H1 (cell line): ENCODE results near the gene SCYGR4. TPM values are rescaled to one million over a fixed set of nuclear protein-coding genes. Genes with fewer than 3 reads are reported as not detected.

Experiments used
- CTCF ChIA-PET: fragments of 300-600 bp; sonication (Branson Sonifier 250); formaldehyde crosslinking; loops from one replicate; lab custom pipeline; 2021; ENCODE audit not compliant: partially characterized antibody; lab: Charles Lee
- POLR2A ChIA-PET: fragments of 300-600 bp; sonication (Branson Sonifier 250); formaldehyde crosslinking; loops from one replicate; lab custom pipeline; 2021; ENCODE audit warnings: inconsistent platforms; ENCODE audit not compliant: partially characterized antibody; lab: Charles Lee
- DNase-seq, 2 experiments: peaks; one replicate each; pipeline versions ENCODE4 v3.0.0 to v3.0.0-alpha.2; 2010 to 2022; ENCODE audit warnings: low spot score in 2 of 2, low read depth in 1 of 2, mixed read lengths in 1 of 2
- FAIRE-seq: peaks from 2 replicates; lab custom pipeline; 2011; peaks lifted over from hg19 to GRCh38; lab: Jason Lieb, UNC
- H2AFZ ChIP-seq: 2 replicates; pipeline ENCODE4 v1.8.1; 2012; ENCODE audit warnings: low read length, inconsistent platforms
- H2AK5ac ChIP-seq: 2 replicates; pipeline ENCODE4 v1.6.1; 2013; ENCODE audit warnings: low read depth, low read length
- H2BK120ac ChIP-seq: replicated peaks from 2 replicates; pipeline ENCODE3; 2013; ENCODE audit warnings: low read depth, low read length, inconsistent platforms
- H2BK12ac ChIP-seq: 2 replicates; pipeline ENCODE4 v1.6.1; 2013; ENCODE audit warnings: low read depth, low read length
- H2BK15ac ChIP-seq: 2 replicates; pipeline ENCODE4 v1.6.1; 2013; ENCODE audit warnings: low read length
- H2BK20ac ChIP-seq: 2 replicates; pipeline ENCODE4 v1.6.1; 2013; ENCODE audit warnings: low read length
- H2BK5ac ChIP-seq: 2 replicates; pipeline ENCODE4 v1.6.1; 2013; ENCODE audit warnings: low read depth, low read length
- H3K14ac ChIP-seq: 2 replicates; pipeline ENCODE4 v1.6.1; 2013; ENCODE audit warnings: inconsistent platforms; ENCODE audit not compliant: insufficient read length
- H3K18ac ChIP-seq: 2 replicates; pipeline ENCODE4 v1.6.1; 2013; ENCODE audit warnings: low read length; ENCODE audit errors: extremely low read depth
- H3K23ac ChIP-seq: 2 replicates; pipeline ENCODE4 v1.6.1; 2013; ENCODE audit warnings: inconsistent platforms; ENCODE audit not compliant: insufficient read length
- H3K23me2 ChIP-seq: 2 replicates; pipeline ENCODE4 v1.6.1; 2013; ENCODE audit warnings: low read depth, low read length
- H3K27ac ChIP-seq: 2 replicates; pipeline ENCODE4 v1.6.1; 2011; ENCODE audit warnings: low read depth, low read length, inconsistent platforms
- H3K27me3 ChIP-seq, 4 experiments: replicated peaks in 1 of 4; 1 replicate in 1 of 4; 2 replicates in 3 of 4; pipeline versions ENCODE4 v1.6.1 to v1.8.1; 2011 to 2013; ENCODE audit warnings: low read length in 3 of 4, mild to moderate bottlenecking in 3 of 4, inconsistent platforms in 2 of 4, mixed read lengths in 2 of 4, moderate library complexity in 1 of 4; ENCODE audit not compliant: control insufficient read depth in 3 of 4, insufficient read depth in 3 of 4; ENCODE audit errors: extremely low read depth in 1 of 4
- H3K36me3 ChIP-seq, 4 experiments: 2 replicates each; pipeline versions ENCODE4 v1.6.1 to v1.8.1; 2011 to 2013; ENCODE audit warnings: mild to moderate bottlenecking in 4 of 4, low read length in 3 of 4, moderate library complexity in 2 of 4, control low read depth in 1 of 4, inconsistent platforms in 1 of 4; ENCODE audit not compliant: insufficient read depth in 4 of 4, control insufficient read depth in 2 of 4
- H3K4ac ChIP-seq: replicated peaks from 2 replicates; pipeline ENCODE3; 2013; ENCODE audit warnings: low read length, low read depth, mixed read lengths, inconsistent platforms; ENCODE audit not compliant: insufficient read length
- H3K4me1 ChIP-seq, 4 experiments: replicated peaks in 1 of 4; 1 replicate in 1 of 4; 2 replicates in 3 of 4; pipeline versions ENCODE4 v1.6.1 to v1.8.1; 2011 to 2013; ENCODE audit warnings: low read length in 3 of 4, inconsistent platforms in 2 of 4, mixed read lengths in 1 of 4; ENCODE audit not compliant: insufficient read depth in 4 of 4, control insufficient read depth in 3 of 4
- H3K4me2 ChIP-seq, 2 experiments: 2 replicates each; pipeline versions ENCODE4 v1.6.1 to v1.8.1; 2011 to 2013; ENCODE audit warnings: low read depth in 2 of 2, low read length in 2 of 2, control low read depth in 1 of 2, inconsistent platforms in 1 of 2, mild to moderate bottlenecking in 1 of 2; ENCODE audit not compliant: insufficient read depth in 1 of 2
- H3K4me3 ChIP-seq, 4 experiments: fragments of 200-600, 300-600 bp in 1 of 4; sonication (generic), shearing (Covaris generic), sonication (Bioruptor Twin) in 1 of 4; 2 replicates each; pipeline versions ENCODE4 v1.5.1 to v1.8.1; 2011 to 2016; ENCODE audit warnings: low read length in 4 of 4, low read depth in 3 of 4, control low read depth in 2 of 4, inconsistent platforms in 2 of 4, mild to moderate bottlenecking in 2 of 4, mixed read lengths in 1 of 4, moderate library complexity in 1 of 4; ENCODE audit not compliant: insufficient read depth in 2 of 4; ENCODE audit errors: extremely low read depth in 1 of 4
- H3K56ac ChIP-seq: replicated peaks from 2 replicates; pipeline ENCODE3; 2013; ENCODE audit warnings: low read depth, mild to moderate bottlenecking, mixed read lengths, low read length, inconsistent platforms; ENCODE audit not compliant: insufficient read length
- H3K79me1 ChIP-seq: 2 replicates; pipeline ENCODE4 v1.6.1; 2013; ENCODE audit warnings: low read depth, low read length, control low read depth
- H3K79me2 ChIP-seq, 2 experiments: 2 replicates each; pipeline versions ENCODE4 v1.6.1 to v1.8.1; 2012 to 2013; ENCODE audit warnings: low read length in 2 of 2, mild to moderate bottlenecking in 2 of 2, inconsistent platforms in 1 of 2; ENCODE audit not compliant: insufficient read depth in 2 of 2, control insufficient read depth in 1 of 2
- H3K9ac ChIP-seq, 4 experiments: replicated peaks in 1 of 4; 1 replicate in 1 of 4; 2 replicates in 3 of 4; pipeline versions ENCODE4 v1.6.1 to v1.8.1; 2011 to 2013; ENCODE audit warnings: low read depth in 3 of 4, low read length in 3 of 4, control low read depth in 2 of 4, mild to moderate bottlenecking in 2 of 4, moderate library complexity in 2 of 4, inconsistent platforms in 1 of 4; ENCODE audit errors: extremely low read depth in 1 of 4
- H3K9me3 ChIP-seq, 2 experiments: 2 replicates each; pipeline versions ENCODE4 v1.6.1 to v1.8.1; 2012 to 2013; ENCODE audit warnings: mild to moderate bottlenecking in 2 of 2, moderate library complexity in 2 of 2, control low read depth in 1 of 2, inconsistent platforms in 1 of 2, low read depth in 1 of 2, low read length in 1 of 2, mixed read lengths in 1 of 2; ENCODE audit not compliant: insufficient read depth in 2 of 2
- H4K20me1 ChIP-seq, 2 experiments: replicated peaks in 1 of 2; 2 replicates each; pipeline versions ENCODE3 to v1.8.1; 2011 to 2013; ENCODE audit warnings: inconsistent platforms in 2 of 2, low read length in 2 of 2, mild to moderate bottlenecking in 1 of 2; ENCODE audit not compliant: insufficient read depth in 2 of 2, control insufficient read depth in 1 of 2
- H4K5ac ChIP-seq: 2 replicates; pipeline ENCODE4 v1.6.1; 2013; ENCODE audit warnings: low read length, low read depth, mixed read lengths, inconsistent platforms; ENCODE audit not compliant: insufficient read length
- H4K8ac ChIP-seq: 2 replicates; pipeline ENCODE4 v1.8.0; 2013; ENCODE audit warnings: mild to moderate bottlenecking, moderate library complexity, low read length, inconsistent platforms; ENCODE audit not compliant: insufficient read depth; ENCODE audit errors: extremely low read depth
- H4K91ac ChIP-seq: replicated peaks from 2 replicates; pipeline ENCODE3; 2013; ENCODE audit warnings: low read length, mixed read lengths, inconsistent platforms; ENCODE audit not compliant: insufficient read length
- CBX5 ChIP-seq: fragments of 300-800, 300-1000 bp; sonication (generic); IDR thresholded peaks from 2 replicates; pipeline ENCODE4 v1.7.1; 2016; ENCODE audit warnings: antibody characterized with exemption, low read length, low read depth
- CHD1 ChIP-seq: IDR thresholded peaks from 2 replicates; pipeline ENCODE4 v1.6.1; 2012; ENCODE audit warnings: low read depth, low read length, improper control_type of control experiment
- FOSL1 ChIP-seq: IDR thresholded peaks from 2 replicates; pipeline ENCODE4 v1.6.1; 2011; ENCODE audit warnings: mild to moderate bottlenecking, low read depth, low read length, moderate library complexity; ENCODE audit not compliant: insufficient read depth
- POU5F1 ChIP-seq: IDR thresholded peaks from 2 replicates; pipeline ENCODE4 v1.6.1; 2011; ENCODE audit warnings: low read depth, mild to moderate bottlenecking, low read length, moderate library complexity
- SP4 ChIP-seq: IDR thresholded peaks from 2 replicates; pipeline ENCODE4 v1.6.1; 2012; ENCODE audit warnings: low read length, inconsistent platforms
- TEAD4 ChIP-seq: IDR thresholded peaks from 2 replicates; pipeline ENCODE4 v1.6.1; 2012; ENCODE audit warnings: low read depth, low read length, inconsistent platforms, mixed read lengths
- WGBS, 2 experiments: shearing (Covaris generic) in 1 of 2; methylation state at CpG; one replicate each; pipeline versions ENCODE4 v1.1.6 to v1.1.7; 2013 to 2015; ENCODE audit warnings: low lambda C conversion rate in 2 of 2, mixed read lengths in 2 of 2, inconsistent platforms in 1 of 2, low coverage in 1 of 2, missing lambda C conversion rate in 1 of 2; ENCODE audit not compliant: insufficient replicate concordance in 2 of 2, insufficient coverage in 1 of 2, insufficient read length in 1 of 2; ENCODE audit errors: extremely low coverage in 1 of 2, missing lambda C conversion rate in 1 of 2; 5-methylcytosine and 5-hydroxymethylcytosine counted together
- polyA plus RNA-seq, 7 experiments: library from polyadenylated mRNA; depleted of rRNA in 3 of 7; stranded (reverse) in 5 of 7; unstranded in 2 of 7; fragments of >200 nt in 5 of 7; fragments of 200-250 nt in 2 of 7; gene quantifications; 1 replicate in 5 of 7; 2 replicates in 1 of 7; 4 replicates in 1 of 7; pipeline versions ENCODE4 v1.2.1 to v1.2.3, GENCODE V29; 2011 to 2013; ENCODE audit warnings: missing spikeins in 2 of 7, mixed read lengths in 2 of 7
- total RNA-seq: library from RNA; stranded (reverse); fragmentation: NEBNext Ultra II Directional; extraction: Animal tissue kit (Norgen Biotek cat#: 25700); gene quantifications from 2 replicates; pipeline ENCODE4 v1.2.1, GENCODE V29; 2021

The SCYGR4 gene
- total and polyA plus RNA-seq, 2 of the 8 experiments (the other 6 are each of a cell fraction or from before 2014, with no cell fraction given): not detected

DNA sequence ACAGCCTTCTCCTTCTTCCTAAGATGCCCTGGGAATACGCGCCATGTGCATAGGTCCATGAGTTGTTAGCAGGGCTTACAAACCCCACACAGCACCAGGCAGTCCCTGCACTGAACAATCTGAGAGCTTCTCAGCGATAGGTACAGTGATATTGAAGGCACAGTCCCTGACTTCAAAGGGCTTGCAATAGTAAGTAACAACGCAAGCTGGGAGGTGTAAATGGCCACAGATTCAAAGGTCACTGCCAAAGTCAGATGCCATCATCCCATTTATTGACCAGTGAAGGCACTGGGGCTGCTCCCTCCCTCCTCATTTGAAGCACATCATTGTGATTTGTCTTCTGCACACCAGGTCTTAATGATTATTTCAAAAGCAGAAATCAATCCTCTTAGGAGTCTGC lies 2.1 kb upstream of the SCYGR4 start:
- no peaks in the 10 kb centered on the region for H3K36me3 ChIP-seq
- H4K8ac ChIP-seq: no peak overlapping the region
- H2AFZ ChIP-seq: no peak overlapping the region
- no peaks in the 10 kb centered on the region for H3K79me1 ChIP-seq
- H4K91ac ChIP-seq: no peak overlapping the region
- H4K20me1 ChIP-seq: no peaks in the 10 kb centered on the region
- POLR2A ChIA-PET: no interaction called here
- no peak overlapping the region for H2BK15ac ChIP-seq
- H4K5ac ChIP-seq: no peak overlapping the region
- H3K79me2 ChIP-seq: no peaks in the 10 kb centered on the region
- H3K4me3 ChIP-seq: no peak overlapping the region
- H2BK12ac ChIP-seq: 0 out of 2 replicates have a peak overlapping the region, but pooled peaks have one; percentile 60
- H2AK5ac ChIP-seq: no peak overlapping the region
- peaks cover 0 to 5% (median 3%) of the 10 kb centered on the region in 4 experiments; a peak in 2 of 7 replicates for H3K4me1 ChIP-seq
- no peak overlapping the region for H2BK120ac ChIP-seq
- no peaks in the 10 kb centered on the region for H3K9me3 ChIP-seq
- CTCF ChIA-PET: interaction anchor here (1.2 to 2.0 kb wide), 4 partner anchors 14 to 159 kb away, joined by 3 to 6 read pairs (median 4); no protein-coding TSS in a partner anchor
- 0 out of 2 replicates have a peak, but pooled peaks cover 3% of the 10 kb centered on the region for H3K23me2 ChIP-seq
- no peak overlapping the region for H3K56ac ChIP-seq
- no peak for TF ChIP-seq TEAD4
- no peak for TF ChIP-seq SP4
- TF ChIP-seq POU5F1: no peak
- no peak for TF ChIP-seq FOSL1
- TF ChIP-seq CHD1: no peak
- TF ChIP-seq CBX5: no peak
- H2BK20ac ChIP-seq: no peak overlapping the region
- no peak for DNase-seq
- H3K4ac ChIP-seq: no peak overlapping the region
- H3K4me2 ChIP-seq: no peak overlapping the region
- 86% methylated on average over 4 of the region's 4 CpGs; no CpG with 5 or more reads in 1 of the 2 experiments for WGBS, 2 experiments
- no peak overlapping the region for H3K18ac ChIP-seq
- H2BK5ac ChIP-seq: no peak overlapping the region
- H3K14ac ChIP-seq: no peak overlapping the region
- no peak for FAIRE-seq
- H3K27me3 ChIP-seq: no peaks in the 10 kb centered on the region
- H3K23ac ChIP-seq: no peak overlapping the region
- no peak overlapping the region for H3K27ac ChIP-seq
- no peak overlapping the region for H3K9ac ChIP-seq
